HepG2 (cell line): ENCODE data around the gene DDAH1.

Experiments used
- IRX3 ChIP-seq: sonication (generic); formaldehyde crosslinking; IDR thresholded peaks from 2 replicates; pipeline ENCODE4 v1.8.1; 2023; ENCODE audit warnings: mild to moderate bottlenecking, low read depth, missing genetic modification reagents, borderline replicate concordance
- ISX ChIP-seq: sonication (generic); formaldehyde crosslinking; conservative IDR thresholded peaks from 2 replicates; pipeline ENCODE4 v1.5.0; 2020; ENCODE audit warnings: missing genetic modification reagents
- JUN ChIP-seq: sonication (generic); formaldehyde crosslinking; IDR thresholded peaks from 2 replicates; pipeline ENCODE4 v1.4.0; 2020; ENCODE audit warnings: mild to moderate bottlenecking, missing genetic modification reagents
- KDM4B ChIP-seq: sonication (generic); formaldehyde crosslinking; IDR thresholded peaks from 2 replicates; pipeline ENCODE4 v1.4.0; 2020; ENCODE audit warnings: missing genetic modification reagents
- NKX3-1 ChIP-seq: sonication (generic); formaldehyde crosslinking; IDR thresholded peaks from 2 replicates; pipeline ENCODE4 v1.5.0; 2020; ENCODE audit warnings: missing genetic modification reagents
- POLR2AphosphoS2 ChIP-seq: IDR thresholded peaks from 2 replicates; pipeline ENCODE4 v1.6.1; 2011; ENCODE audit warnings: low read depth, low read length, improper control_type of control experiment
- SUZ12 ChIP-seq: fragments of 150-350 bp; IDR thresholded peaks from 2 replicates; pipeline ENCODE4 v1.6.1; 2014; ENCODE audit warnings: low read depth, low read length

- TF ChIP-seq IRX3 (no peak), POLR2AphosphoS2 (no peak), SUZ12 (no peak), NKX3-1 (CRISPR knock-in tag) (no peak), JUN (CRISPR knock-in tag) (no peak), KDM4B (no peak), ISX (CRISPR knock-in tag) (no peak)
Observed at GRCh38 chr1:85465786-85466134, 801 bp upstream of the DDAH1 start.
